Natural killer cell (primary cell): Measurements from ENCODE around the gene SLC27A6. TPM values are rescaled to one million over a fixed set of nuclear protein-coding genes. Genes with fewer than 3 reads are reported as not detected.

ENCODE experiments used
- ATAC-seq, 3 donors: fragments of 150-1000 bp in 2 of 3; fragments of 200-7000 bp in 1 of 3; cut with Tn5 transposase; 1 replicate in 1 of 3; 2 replicates in 2 of 3; pipeline ENCODE4 v1.10.0; 2021; ENCODE audit warnings: mild to moderate bottlenecking in 2 of 3, moderate library complexity in 2 of 3
- DNase-seq, 2 donors: peaks; one replicate each; pipeline versions ENCODE4 v3.0.0 to v3.0.0-alpha.2; 2013 to 2021; ENCODE audit warnings: mixed read lengths in 1 of 2
- H3K27ac ChIP-seq: one replicate; pipeline ENCODE4 v1.5.1; 2013; ENCODE audit warnings: mild to moderate bottlenecking, low read length
- H3K27me3 ChIP-seq: one replicate; pipeline ENCODE4 v1.6.1; 2013; ENCODE audit warnings: low read length; ENCODE audit not compliant: control insufficient read depth, insufficient read depth
- H3K36me3 ChIP-seq: one replicate; pipeline ENCODE4 v1.6.1; 2013; ENCODE audit warnings: low read length; ENCODE audit not compliant: control insufficient read depth, insufficient read depth
- H3K4me1 ChIP-seq: one replicate; pipeline ENCODE4 v1.6.1; 2013; ENCODE audit warnings: low read length; ENCODE audit not compliant: control insufficient read depth, insufficient read depth
- H3K4me3 ChIP-seq: one replicate; pipeline ENCODE4 v1.5.1; 2013; ENCODE audit warnings: low read length
- H3K9me3 ChIP-seq: one replicate; pipeline ENCODE4 v1.6.1; 2013; ENCODE audit warnings: low read length; ENCODE audit not compliant: control insufficient read depth, insufficient read depth
- H3K27ac Mint-ChIP-seq, 2 donors: one replicate each; pipeline ENCODE4 v1.8.0; 2022; ENCODE audit warnings: mild to moderate bottlenecking in 2 of 2, mixed read lengths in 2 of 2, moderate library complexity in 1 of 2
- H3K27me3 Mint-ChIP-seq, 2 donors: one replicate each; pipeline ENCODE4 v1.8.0; 2022; ENCODE audit warnings: low read depth in 2 of 2, mixed read lengths in 2 of 2
- H3K36me3 Mint-ChIP-seq: one replicate; pipeline ENCODE4 v1.8.0; 2022; ENCODE audit warnings: mixed read lengths
- H3K4me1 Mint-ChIP-seq, 2 donors: one replicate each; pipeline ENCODE4 v1.8.0; 2022; ENCODE audit warnings: mixed read lengths in 2 of 2
- H3K4me3 Mint-ChIP-seq: one replicate; pipeline ENCODE4 v1.8.0; 2022; ENCODE audit warnings: mild to moderate bottlenecking, moderate library complexity, mixed read lengths
- H3K9me3 Mint-ChIP-seq, 2 donors: one replicate each; pipeline ENCODE4 v1.8.0; 2022; ENCODE audit warnings: mixed read lengths in 2 of 2
- WGBS: methylation state at CpG from one replicate; pipeline ENCODE4 v1.1.7; 2013; ENCODE audit warnings: missing lambda C conversion rate; ENCODE audit not compliant: insufficient coverage; 5-methylcytosine and 5-hydroxymethylcytosine counted together
- intact Hi-C: fragments of 100-400 bp; cut with micrococcal nuclease; formaldehyde crosslinking; loops from one replicate; pipeline ENCODE4 v1.14.2; 2022
- total RNA-seq, 4 donors: library from RNA; stranded (reverse); fragments of 120-200 nt in 1 of 4; gene quantifications; one replicate each; pipeline versions ENCODE4 v1.2.3 to v1.2.4, GENCODE V29; 2013 to 2022
- TF ChIP-seq, protein P1 (sequence below): fragments of 200-600 bp; IDR thresholded peaks from one replicate; pipeline ENCODE4 v1.8.0; 2022; ENCODE audit warnings: antibody characterized with exemption

Gene SLC27A6, protein sequence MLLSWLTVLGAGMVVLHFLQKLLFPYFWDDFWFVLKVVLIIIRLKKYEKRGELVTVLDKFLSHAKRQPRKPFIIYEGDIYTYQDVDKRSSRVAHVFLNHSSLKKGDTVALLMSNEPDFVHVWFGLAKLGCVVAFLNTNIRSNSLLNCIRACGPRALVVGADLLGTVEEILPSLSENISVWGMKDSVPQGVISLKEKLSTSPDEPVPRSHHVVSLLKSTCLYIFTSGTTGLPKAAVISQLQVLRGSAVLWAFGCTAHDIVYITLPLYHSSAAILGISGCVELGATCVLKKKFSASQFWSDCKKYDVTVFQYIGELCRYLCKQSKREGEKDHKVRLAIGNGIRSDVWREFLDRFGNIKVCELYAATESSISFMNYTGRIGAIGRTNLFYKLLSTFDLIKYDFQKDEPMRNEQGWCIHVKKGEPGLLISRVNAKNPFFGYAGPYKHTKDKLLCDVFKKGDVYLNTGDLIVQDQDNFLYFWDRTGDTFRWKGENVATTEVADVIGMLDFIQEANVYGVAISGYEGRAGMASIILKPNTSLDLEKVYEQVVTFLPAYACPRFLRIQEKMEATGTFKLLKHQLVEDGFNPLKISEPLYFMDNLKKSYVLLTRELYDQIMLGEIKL
- total RNA-seq: not detected
- total RNA-seq (2013): not detected

DNA sequence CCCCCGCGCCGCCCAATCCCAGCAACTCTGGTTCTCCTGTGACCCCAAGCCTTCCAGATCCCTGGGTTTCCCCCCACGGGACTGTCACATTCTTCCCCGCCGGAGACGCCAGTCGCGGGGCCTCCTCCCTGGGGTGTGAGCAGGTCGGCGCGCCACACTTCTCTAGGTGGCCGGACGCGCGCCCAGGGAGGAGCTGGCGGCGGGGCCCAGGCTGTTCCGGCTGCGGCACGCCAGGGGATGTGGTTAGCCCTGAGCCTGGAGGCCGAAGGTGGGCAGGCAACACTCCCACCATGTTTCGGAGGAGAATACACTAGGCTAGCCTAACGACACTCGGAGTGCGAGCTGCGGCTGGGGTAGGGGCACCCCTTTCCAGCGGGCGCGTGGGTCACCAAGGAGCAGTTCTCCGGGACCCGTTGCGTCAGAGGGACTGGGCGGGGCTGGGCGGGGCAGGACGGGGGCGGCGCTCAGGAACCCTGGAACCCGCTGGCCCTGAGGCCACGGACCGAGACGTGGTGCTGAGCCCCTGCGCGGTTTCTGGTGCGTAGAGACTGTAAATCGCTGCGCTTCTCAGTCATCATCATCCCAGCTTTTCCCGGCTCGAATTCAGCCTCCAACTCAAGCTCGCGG, at the start of gene SLC27A6:
Gene SLC27A6, plus strand, starts transcription at position 478 of the 627 bp plus-strand sequence. CDS start 650 bp downstream, outside the sequence.
- Mint-ChIP-seq H3K36me3 (no peaks in the 10 kb centered on the region), H3K27ac (no peak within 1 kb of the TSS), H3K9me3 (peaks cover 3 to 16% of the 10 kb centered on the region in 2 donors), H3K4me3 (no peak within 1 kb of the TSS), H3K27me3 (peaks cover 0 to 5% of the 10 kb centered on the region in 2 donors), H3K4me1 (no peaks in the 10 kb centered on the region)
- Histone ChIP-seq H3K4me1 (peaks cover 4% of the 10 kb centered on the region), H3K9me3 (no peaks in the 10 kb centered on the region), H3K36me3 (no peaks in the 10 kb centered on the region), H3K4me3 (no peak within 1 kb of the TSS), H3K27ac (no peak within 1 kb of the TSS), H3K27me3 (peaks cover 2% of the 10 kb centered on the region)
- TF ChIP-seq, protein P1, sequence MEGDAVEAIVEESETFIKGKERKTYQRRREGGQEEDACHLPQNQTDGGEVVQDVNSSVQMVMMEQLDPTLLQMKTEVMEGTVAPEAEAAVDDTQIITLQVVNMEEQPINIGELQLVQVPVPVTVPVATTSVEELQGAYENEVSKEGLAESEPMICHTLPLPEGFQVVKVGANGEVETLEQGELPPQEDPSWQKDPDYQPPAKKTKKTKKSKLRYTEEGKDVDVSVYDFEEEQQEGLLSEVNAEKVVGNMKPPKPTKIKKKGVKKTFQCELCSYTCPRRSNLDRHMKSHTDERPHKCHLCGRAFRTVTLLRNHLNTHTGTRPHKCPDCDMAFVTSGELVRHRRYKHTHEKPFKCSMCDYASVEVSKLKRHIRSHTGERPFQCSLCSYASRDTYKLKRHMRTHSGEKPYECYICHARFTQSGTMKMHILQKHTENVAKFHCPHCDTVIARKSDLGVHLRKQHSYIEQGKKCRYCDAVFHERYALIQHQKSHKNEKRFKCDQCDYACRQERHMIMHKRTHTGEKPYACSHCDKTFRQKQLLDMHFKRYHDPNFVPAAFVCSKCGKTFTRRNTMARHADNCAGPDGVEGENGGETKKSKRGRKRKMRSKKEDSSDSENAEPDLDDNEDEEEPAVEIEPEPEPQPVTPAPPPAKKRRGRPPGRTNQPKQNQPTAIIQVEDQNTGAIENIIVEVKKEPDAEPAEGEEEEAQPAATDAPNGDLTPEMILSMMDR: no peak
- ATAC-seq (no peak), DNase-seq (no peak)
- WGBS: 3% methylated on average over 51 of the region's 51 CpGs
- intact Hi-C loops: no loop called here

DNA sequence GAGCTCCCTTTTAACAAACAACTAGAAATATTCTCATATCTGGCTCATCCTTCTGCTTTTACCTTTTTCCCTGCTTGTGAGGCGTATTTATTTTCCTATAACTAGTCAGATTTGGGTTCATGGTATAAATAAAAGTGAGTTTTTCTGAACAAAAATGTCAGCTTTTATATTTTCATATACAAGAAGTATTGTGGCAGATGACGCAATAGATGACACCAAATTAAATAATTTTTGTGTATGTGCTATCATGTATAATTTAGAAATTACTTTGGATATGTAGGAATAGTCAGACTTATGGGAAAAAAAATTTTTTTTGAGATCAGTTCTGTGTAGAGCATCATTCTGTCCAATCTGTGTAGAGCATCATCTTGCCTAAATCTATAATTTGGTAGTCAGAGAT, 45.7 kb upstream of the SLC27A6 start:
- TF ChIP-seq, protein P1: no peak
- DNase-seq (no peak), ATAC-seq (no peak)
- intact Hi-C loops: no loop called here
- no peak overlapping the region for H3K27ac ChIP-seq
- H3K27me3 Mint-ChIP-seq: no peaks in the 10 kb centered on the region
- H3K9me3 Mint-ChIP-seq: peaks cover 3% of the 10 kb centered on the region in 2 donors
- 67% methylated on average over 1 of the region's 2 CpGs for WGBS
- no peaks in the 10 kb centered on the region for H3K36me3 ChIP-seq
- no peak overlapping the region for H3K4me3 ChIP-seq
- no peak overlapping the region for H3K4me3 Mint-ChIP-seq
- no peaks in the 10 kb centered on the region for H3K4me1 Mint-ChIP-seq
- no peaks in the 10 kb centered on the region for H3K9me3 ChIP-seq
- H3K36me3 Mint-ChIP-seq: no peaks in the 10 kb centered on the region
- no peaks in the 10 kb centered on the region for H3K4me1 ChIP-seq
- no peaks in the 10 kb centered on the region for H3K27me3 ChIP-seq
- H3K27ac Mint-ChIP-seq: no peak overlapping the region

DNA sequence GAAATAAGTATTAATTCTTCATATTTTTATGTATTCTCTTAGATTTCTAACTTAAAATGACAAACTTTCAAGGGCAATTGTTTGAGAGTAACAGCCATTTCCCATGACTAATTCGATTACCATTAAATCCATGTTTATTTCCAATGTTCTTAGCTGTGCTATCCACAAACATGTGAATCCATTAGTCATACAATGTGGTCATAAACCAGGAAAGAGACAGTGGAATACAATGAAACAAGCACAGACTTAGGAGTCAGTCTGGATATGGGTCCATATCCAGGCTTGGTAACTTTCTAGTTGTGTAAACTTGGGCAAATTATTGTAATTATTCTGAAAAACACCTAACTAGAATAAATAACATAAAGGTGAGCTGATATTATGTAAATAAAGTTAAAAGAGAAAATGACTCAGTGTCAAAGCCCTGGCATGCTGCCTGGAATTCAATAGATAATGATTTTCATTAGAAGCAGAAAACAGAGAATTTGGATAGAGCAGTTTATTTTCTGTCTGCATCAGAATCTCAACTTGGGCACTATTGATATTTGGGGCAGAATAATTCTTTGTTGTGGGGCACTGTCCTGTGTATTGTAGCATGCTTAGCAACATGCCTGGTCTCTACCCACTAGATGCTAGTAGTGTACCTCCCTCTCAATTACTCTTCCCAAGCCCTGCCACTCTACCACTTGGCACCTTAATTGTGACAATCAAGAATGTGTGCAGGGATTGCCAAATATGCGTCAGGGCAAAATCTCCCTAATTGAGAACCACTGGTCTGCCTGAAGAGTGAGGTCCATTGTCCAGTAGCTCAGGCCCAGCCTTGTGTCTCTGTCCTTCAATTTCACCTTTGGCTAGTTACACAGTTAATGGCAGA, 44.7 kb upstream of the SLC27A6 start:
- no peak overlapping the region for H3K4me3 ChIP-seq
- H3K36me3 ChIP-seq: no peaks in the 10 kb centered on the region
- Mint-ChIP-seq H3K36me3 (no peaks in the 10 kb centered on the region), H3K27ac (no peak overlapping the region), H3K9me3 (peaks cover 3 to 4% of the 10 kb centered on the region in 2 donors), H3K4me1 (no peaks in the 10 kb centered on the region), H3K27me3 (no peaks in the 10 kb centered on the region), H3K4me3 (no peak overlapping the region)
- intact Hi-C loops: no loop called here
- H3K27me3 ChIP-seq: no peaks in the 10 kb centered on the region
- H3K4me1 ChIP-seq: no peaks in the 10 kb centered on the region
- H3K27ac ChIP-seq: no peak overlapping the region
- H3K9me3 ChIP-seq: no peaks in the 10 kb centered on the region
- WGBS: 77% methylated on average over 2 of the region's 2 CpGs
- TF ChIP-seq, protein P1: no peak
- no peak for ATAC-seq
- no peak for DNase-seq
